Keratinocyte (primary cell): ENCODE data around the gene SMYD2. TPM values are rescaled to one million over a fixed set of nuclear protein-coding genes. Genes with fewer than 3 reads are reported as not detected.

Experiments used
- DNase-seq: peaks from one replicate; pipeline ENCODE4 v3.0.0-alpha.2; 2011; ENCODE audit warnings: low read depth, missing footprints, low spot score
- FAIRE-seq: peaks from 2 replicates; lab custom pipeline; 2011; peaks lifted over from hg19 to GRCh38; lab: Jason Lieb, UNC
- H2AFZ ChIP-seq: 2 replicates; pipeline ENCODE4 v1.6.0; 2012; ENCODE audit warnings: low read length, control low read depth, inconsistent platforms; ENCODE audit not compliant: control insufficient read depth
- H3K27ac ChIP-seq: 2 replicates; pipeline ENCODE4 v1.5.1; 2011; ENCODE audit warnings: low read length; ENCODE audit not compliant: control insufficient read depth, insufficient read depth
- H3K27me3 ChIP-seq: 3 replicates; pipeline ENCODE4 v1.6.0; 2011; ENCODE audit warnings: low read length; ENCODE audit not compliant: control insufficient read depth, insufficient read depth; ENCODE audit errors: extremely low read depth
- H3K36me3 ChIP-seq, 2 experiments: 2 replicates in 1 of 2; 3 replicates in 1 of 2; pipeline ENCODE4 v1.5.1; 2011; ENCODE audit warnings: low read length in 2 of 2, mild to moderate bottlenecking in 1 of 2; ENCODE audit not compliant: control insufficient read depth in 2 of 2, insufficient read depth in 2 of 2; ENCODE audit errors: extremely low read depth in 1 of 2
- H3K4me1 ChIP-seq: 3 replicates; pipeline ENCODE4 v1.5.1; 2011; ENCODE audit warnings: low read length; ENCODE audit not compliant: control insufficient read depth, insufficient read depth; ENCODE audit errors: extremely low read depth
- H3K4me2 ChIP-seq: 3 replicates; pipeline ENCODE4 v1.6.0; 2011; ENCODE audit warnings: low read depth, low read length; ENCODE audit not compliant: control insufficient read depth, insufficient read depth; ENCODE audit errors: extremely low read depth
- H3K4me3 ChIP-seq, 3 experiments: fragments of 200-600 bp in 1 of 3; sonication (generic) in 1 of 3; 2 replicates in 2 of 3; 3 replicates in 1 of 3; pipeline ENCODE4 v1.5.1; 2011 to 2016; ENCODE audit warnings: low read length in 3 of 3, mild to moderate bottlenecking in 3 of 3, control low read depth in 2 of 3, inconsistent platforms in 1 of 3, low read depth in 1 of 3, mixed read lengths in 1 of 3, mixed run types in 1 of 3, moderate library complexity in 1 of 3; ENCODE audit not compliant: control insufficient read depth in 2 of 3, insufficient read depth in 2 of 3; ENCODE audit errors: extremely low read depth in 1 of 3
- H3K79me2 ChIP-seq: 2 replicates; pipeline ENCODE4 v1.6.0; 2012; ENCODE audit warnings: low read length; ENCODE audit not compliant: control insufficient read depth, insufficient read depth
- H3K9ac ChIP-seq: 3 replicates; pipeline ENCODE4 v1.6.0; 2011; ENCODE audit warnings: low read length; ENCODE audit not compliant: control insufficient read depth, insufficient read depth; ENCODE audit errors: extremely low read depth
- H3K9me1 ChIP-seq: 3 replicates; pipeline ENCODE4 v1.6.0; 2011; ENCODE audit warnings: low read length; ENCODE audit not compliant: control insufficient read depth, insufficient read depth; ENCODE audit errors: extremely low read depth
- H3K9me3 ChIP-seq: 2 replicates; pipeline ENCODE4 v1.5.1; 2012; ENCODE audit warnings: low read depth, low read length; ENCODE audit not compliant: control insufficient read depth
- H4K20me1 ChIP-seq: 3 replicates; pipeline ENCODE4 v1.6.0; 2011; ENCODE audit warnings: low read length; ENCODE audit not compliant: control insufficient read depth, insufficient read depth; ENCODE audit errors: extremely low read depth
- EZH2 ChIP-seq: IDR thresholded peaks from one replicate; pipeline ENCODE4 v1.6.1; 2012; ENCODE audit warnings: inconsistent platforms, mild to moderate bottlenecking, low read length, moderate library complexity
- dilution Hi-C: fragments of 300-500 bp; cut with MboI; formaldehyde crosslinking; loops from one replicate; pipeline ENCODE4 v1.7.0; 2020; ENCODE audit warnings: low sequenced_read_pairs; ENCODE audit not compliant: extremely low pct_ligation_motif_present
- polyA plus RNA-seq, 5 experiments: library from polyadenylated mRNA; depleted of rRNA in 3 of 5; stranded (reverse) in 3 of 5; stranded (forward) in 1 of 5; unstranded in 1 of 5; fragments of >200 nt; gene quantifications; 1 replicate in 1 of 5; 2 replicates in 3 of 5; 3 replicates in 1 of 5; pipeline versions ENCODE4 v1.2.1 to v1.2.3, GENCODE V29; 2011 to 2012; ENCODE audit warnings: missing spikeins in 2 of 5, low read depth in 1 of 5, low replicate concordance in 1 of 5
- TF ChIP-seq, protein P1 (sequence below), 3 experiments: IDR thresholded peaks in 1 of 3; conservative IDR thresholded peaks in 1 of 3; optimal IDR thresholded peaks in 1 of 3; 2 replicates in 2 of 3; 3 replicates in 1 of 3; pipeline versions ENCODE3 to v1.5.1; 2011; ENCODE audit warnings: low read length in 3 of 3, mild to moderate bottlenecking in 3 of 3, moderate library complexity in 2 of 3, control low read depth in 1 of 3, inconsistent platforms in 1 of 3; ENCODE audit not compliant: insufficient read depth in 2 of 3; ENCODE audit errors: extremely low read depth in 1 of 3

Gene SMYD2
- polyA plus RNA-seq, 1 donor (not counting 4 experiments of a cell fraction or from before 2014, with no cell fraction given) = 75.5 TPM

DNA sequence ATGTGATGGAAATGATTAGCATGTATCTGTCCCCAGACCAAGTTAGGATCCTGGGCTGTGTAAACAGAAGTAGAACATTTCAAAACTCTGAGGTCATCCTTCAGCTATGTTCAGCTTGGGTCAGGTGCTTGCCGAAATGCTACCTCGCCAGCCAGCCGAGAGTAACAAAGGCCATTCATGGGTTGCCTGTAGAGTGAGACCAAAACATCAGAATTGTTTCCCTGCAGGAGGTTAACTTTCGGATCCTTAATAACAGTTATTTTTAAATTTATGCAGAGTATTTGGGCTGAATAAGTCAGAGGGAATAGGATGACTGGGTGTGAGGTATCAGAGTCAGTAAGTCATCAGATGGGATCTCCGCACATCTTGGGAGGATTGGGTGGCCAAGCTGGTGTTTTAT is 35.6 kb downstream of the SMYD2 start:
- Histone ChIP-seq H3K36me3 (peaks cover 10% of the 10 kb centered on the region in 2 experiments), H4K20me1 (no peaks in the 10 kb centered on the region), H3K9me1 (no peaks in the 10 kb centered on the region), H3K4me2 (no peak overlapping the region), H2AFZ (no peak overlapping the region), H3K9me3 (no peaks in the 10 kb centered on the region), H3K4me1 (no peaks in the 10 kb centered on the region), H3K79me2 (no peaks in the 10 kb centered on the region), H3K27ac (no peak overlapping the region), H3K4me3 (no peak overlapping the region), H3K9ac (no peak overlapping the region), H3K27me3 (no peaks in the 10 kb centered on the region)
- DNase-seq (no peak), FAIRE-seq (no peak)
- dilution Hi-C loops = no loop called here
- TF ChIP-seq, protein P1, sequence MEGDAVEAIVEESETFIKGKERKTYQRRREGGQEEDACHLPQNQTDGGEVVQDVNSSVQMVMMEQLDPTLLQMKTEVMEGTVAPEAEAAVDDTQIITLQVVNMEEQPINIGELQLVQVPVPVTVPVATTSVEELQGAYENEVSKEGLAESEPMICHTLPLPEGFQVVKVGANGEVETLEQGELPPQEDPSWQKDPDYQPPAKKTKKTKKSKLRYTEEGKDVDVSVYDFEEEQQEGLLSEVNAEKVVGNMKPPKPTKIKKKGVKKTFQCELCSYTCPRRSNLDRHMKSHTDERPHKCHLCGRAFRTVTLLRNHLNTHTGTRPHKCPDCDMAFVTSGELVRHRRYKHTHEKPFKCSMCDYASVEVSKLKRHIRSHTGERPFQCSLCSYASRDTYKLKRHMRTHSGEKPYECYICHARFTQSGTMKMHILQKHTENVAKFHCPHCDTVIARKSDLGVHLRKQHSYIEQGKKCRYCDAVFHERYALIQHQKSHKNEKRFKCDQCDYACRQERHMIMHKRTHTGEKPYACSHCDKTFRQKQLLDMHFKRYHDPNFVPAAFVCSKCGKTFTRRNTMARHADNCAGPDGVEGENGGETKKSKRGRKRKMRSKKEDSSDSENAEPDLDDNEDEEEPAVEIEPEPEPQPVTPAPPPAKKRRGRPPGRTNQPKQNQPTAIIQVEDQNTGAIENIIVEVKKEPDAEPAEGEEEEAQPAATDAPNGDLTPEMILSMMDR (optimal IDR thresholded peaks at IDR 0.05 in 1 of 3, IDR thresholded peaks at IDR 0.05 in 1 of 3, conservative IDR thresholded peaks at IDR 0.05 in 1 of 3; ENCODE audit: extremely low read depth in 1 of 3, insufficient read depth in 2 of 3, low read length in 3 of 3) = no peak
- TF ChIP-seq EZH2 = no peak

DNA sequence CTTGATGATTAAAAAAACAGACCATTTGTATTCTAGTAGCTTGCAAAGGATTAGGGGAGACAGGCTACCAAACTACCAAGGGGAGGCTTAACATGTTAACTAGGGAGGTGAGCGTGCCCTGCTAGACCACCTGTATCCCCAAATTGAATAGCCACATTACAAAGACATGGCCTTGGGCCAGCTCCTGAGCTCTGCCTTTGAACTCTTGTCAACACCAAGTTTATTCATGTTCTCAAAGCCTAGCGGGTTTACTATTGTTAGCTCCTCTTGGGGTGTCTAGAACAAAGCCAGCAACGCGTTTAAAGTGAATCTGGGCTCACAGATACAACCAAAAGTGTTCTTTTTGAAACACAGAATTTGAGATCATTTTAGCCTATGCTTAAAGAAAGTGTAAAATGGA is 36.3 kb downstream of the SMYD2 start:
- Histone ChIP-seq H4K20me1 (no peaks in the 10 kb centered on the region), H3K9me3 (no peaks in the 10 kb centered on the region), H3K27me3 (no peaks in the 10 kb centered on the region), H3K36me3 (peaks cover 10 to 13% of the 10 kb centered on the region in 2 experiments), H3K27ac (no peak overlapping the region), H3K79me2 (no peaks in the 10 kb centered on the region), H3K4me3 (no peak overlapping the region), H3K9ac (no peak overlapping the region), H3K4me2 (no peak overlapping the region), H3K4me1 (no peaks in the 10 kb centered on the region), H2AFZ (no peak overlapping the region), H3K9me1 (no peaks in the 10 kb centered on the region)
- DNase-seq = no peak
- TF ChIP-seq, protein P1 (optimal IDR thresholded peaks at IDR 0.05 in 1 of 3, IDR thresholded peaks at IDR 0.05 in 1 of 3, conservative IDR thresholded peaks at IDR 0.05 in 1 of 3; ENCODE audit: extremely low read depth in 1 of 3, insufficient read depth in 2 of 3, low read length in 3 of 3) = no peak
- no peak for TF ChIP-seq EZH2
- FAIRE-seq = no peak
- dilution Hi-C loops = no loop called here
